Measurements from ENCODE around the gene SLC9A4.

The SLC9A4 gene

DNA sequence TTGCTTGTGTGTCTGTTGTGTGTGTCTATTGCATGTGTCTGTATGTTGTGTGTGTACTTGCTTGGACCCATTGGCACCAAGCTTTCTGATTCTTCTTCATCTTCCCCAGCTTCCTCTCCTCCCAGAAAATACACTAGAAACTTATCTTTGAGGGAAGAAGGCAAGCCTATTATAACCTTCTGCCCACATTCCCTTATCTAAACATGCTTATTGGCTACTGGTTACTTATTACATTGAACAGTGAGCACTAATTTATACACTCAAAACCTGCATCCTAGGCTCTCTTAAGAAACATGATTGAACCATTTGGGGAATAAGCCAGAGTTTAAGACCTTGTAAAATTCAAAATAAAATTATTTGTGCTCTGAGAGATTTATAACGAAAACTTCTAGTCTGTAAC, 26.5 kb downstream of the SLC9A4 start:
- 100% methylated on average over 1 of the region's 1 CpG for WGBS, 2 experiments
- H3K27me3 ChIP-seq (ENCODE audit: control insufficient read depth, insufficient read depth, low read length, poor library complexity, severe bottlenecking) = no peaks in the 10 kb centered on the region
- no peak overlapping the region for H3K27ac ChIP-seq (ENCODE audit: insufficient read depth, low read depth, low read length, poor library complexity, severe bottlenecking)
- H3K4me1 ChIP-seq (ENCODE audit: control insufficient read depth, insufficient read depth, low read length) = no peaks in the 10 kb centered on the region
- H3K9me3 ChIP-seq (ENCODE audit: control insufficient read depth, low read length) = no peaks in the 10 kb centered on the region
- no peaks in the 10 kb centered on the region for H3K36me3 ChIP-seq (ENCODE audit: control insufficient read depth, insufficient read depth, low read length)
- no peak overlapping the region for H3K4me3 ChIP-seq (ENCODE audit: insufficient read depth, low read depth, low read length)

- Histone ChIP-seq H3K4me3 (ENCODE audit: insufficient read depth, low read depth, low read length) (no peak overlapping the region), H3K27me3 (ENCODE audit: control insufficient read depth, insufficient read depth, low read length, poor library complexity, severe bottlenecking) (no peaks in the 10 kb centered on the region), H3K4me1 (ENCODE audit: control insufficient read depth, insufficient read depth, low read length) (no peaks in the 10 kb centered on the region), H3K9me3 (ENCODE audit: control insufficient read depth, low read length) (no peaks in the 10 kb centered on the region), H3K27ac (ENCODE audit: insufficient read depth, low read depth, low read length, poor library complexity, severe bottlenecking) (no peak overlapping the region), H3K36me3 (ENCODE audit: control insufficient read depth, insufficient read depth, low read length) (no peaks in the 10 kb centered on the region)
- WGBS, 2 experiments = 91 to 92% methylated on average over 8 of the region's 8 CpGs
These were observed 29.6 kb downstream of the SLC9A4 start for GRCh38 chr2:102502576-102502975.

DNA sequence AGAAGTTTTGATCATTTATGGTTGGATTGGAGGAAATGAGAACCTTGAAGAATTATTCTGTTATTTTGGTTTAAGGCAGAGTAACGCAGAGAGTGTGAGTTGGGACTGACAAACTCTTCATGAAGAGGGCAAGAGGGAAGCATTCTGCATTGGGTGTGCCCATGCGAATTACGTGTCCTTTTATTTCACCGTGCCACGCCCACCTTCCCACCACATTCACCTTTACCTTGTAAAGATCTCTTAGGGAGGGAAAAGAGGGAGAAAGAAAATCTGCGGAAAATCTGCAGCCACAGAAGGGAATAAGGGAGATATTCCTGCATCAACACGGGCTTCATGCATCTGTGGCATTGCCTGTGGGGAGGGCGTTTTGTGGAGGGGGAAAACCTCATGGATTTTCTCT, 31.8 kb downstream of the SLC9A4 start:
- Histone ChIP-seq H3K4me1 (ENCODE audit: control insufficient read depth, insufficient read depth, low read length) (no peaks in the 10 kb centered on the region), H3K27ac (ENCODE audit: insufficient read depth, low read depth, low read length, poor library complexity, severe bottlenecking) (no peak overlapping the region), H3K27me3 (ENCODE audit: control insufficient read depth, insufficient read depth, low read length, poor library complexity, severe bottlenecking) (no peaks in the 10 kb centered on the region), H3K36me3 (ENCODE audit: control insufficient read depth, insufficient read depth, low read length) (no peaks in the 10 kb centered on the region), H3K9me3 (ENCODE audit: control insufficient read depth, low read length) (no peaks in the 10 kb centered on the region), H3K4me3 (ENCODE audit: insufficient read depth, low read depth, low read length) (no peak overlapping the region)
- WGBS, 2 experiments = 91 to 94% methylated on average over 6 to 8 of the region's 8 CpGs

DNA sequence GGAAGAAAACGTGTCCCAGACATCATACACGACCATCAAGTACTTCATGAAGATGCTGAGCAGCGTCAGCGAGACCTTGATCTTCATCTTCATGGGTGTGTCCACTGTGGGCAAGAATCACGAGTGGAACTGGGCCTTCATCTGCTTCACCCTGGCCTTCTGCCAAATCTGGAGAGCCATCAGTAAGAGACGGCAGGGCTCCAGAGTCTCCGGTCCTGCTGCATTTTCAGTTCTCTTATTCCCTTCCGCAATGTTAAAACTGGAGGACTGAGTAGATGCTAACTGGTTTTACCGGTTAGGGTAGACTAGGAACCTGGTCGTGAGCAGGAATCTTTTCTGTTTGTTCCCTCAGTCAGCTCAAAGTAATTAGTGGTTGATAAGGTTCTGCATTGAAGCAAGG, 32.3 kb downstream of the SLC9A4 start:
- 91 to 95% methylated on average over 10 of the region's 10 CpGs for WGBS, 2 experiments
- H3K4me1 ChIP-seq (ENCODE audit: control insufficient read depth, insufficient read depth, low read length) = no peaks in the 10 kb centered on the region
- H3K27me3 ChIP-seq (ENCODE audit: control insufficient read depth, insufficient read depth, low read length, poor library complexity, severe bottlenecking) = no peaks in the 10 kb centered on the region

GRCh38 chr2:102506743-102507142, 33.7 kb downstream of the SLC9A4 start:
- 86 to 93% methylated on average over 3 of the region's 5 CpGs for WGBS, 2 experiments
- Histone ChIP-seq H3K4me3 (ENCODE audit: insufficient read depth, low read depth, low read length) (no peak overlapping the region), H3K27me3 (ENCODE audit: control insufficient read depth, insufficient read depth, low read length, poor library complexity, severe bottlenecking) (no peaks in the 10 kb centered on the region), H3K27ac (ENCODE audit: insufficient read depth, low read depth, low read length, poor library complexity, severe bottlenecking) (no peak overlapping the region), H3K36me3 (ENCODE audit: control insufficient read depth, insufficient read depth, low read length) (no peaks in the 10 kb centered on the region), H3K9me3 (ENCODE audit: control insufficient read depth, low read length) (no peaks in the 10 kb centered on the region), H3K4me1 (ENCODE audit: control insufficient read depth, insufficient read depth, low read length) (no peaks in the 10 kb centered on the region)

More for the DNA sequence above, 32.3 kb downstream of the SLC9A4 start:
- Histone ChIP-seq H3K9me3 (ENCODE audit: control insufficient read depth, low read length) (no peaks in the 10 kb centered on the region), H3K4me3 (ENCODE audit: insufficient read depth, low read depth, low read length) (no peak overlapping the region), H3K36me3 (ENCODE audit: control insufficient read depth, insufficient read depth, low read length) (no peaks in the 10 kb centered on the region), H3K27ac (ENCODE audit: insufficient read depth, low read depth, low read length, poor library complexity, severe bottlenecking) (no peak overlapping the region)

- 66 to 73% methylated on average over 4 of the region's 4 CpGs for WGBS, 2 experiments
- no peaks in the 10 kb centered on the region for H3K36me3 ChIP-seq (ENCODE audit: control insufficient read depth, insufficient read depth, low read length)
- H3K4me3 ChIP-seq (ENCODE audit: insufficient read depth, low read depth, low read length) = no peak overlapping the region
- no peaks in the 10 kb centered on the region for H3K4me1 ChIP-seq (ENCODE audit: control insufficient read depth, insufficient read depth, low read length)
- no peak overlapping the region for H3K27ac ChIP-seq (ENCODE audit: insufficient read depth, low read depth, low read length, poor library complexity, severe bottlenecking)
- H3K27me3 ChIP-seq (ENCODE audit: control insufficient read depth, insufficient read depth, low read length, poor library complexity, severe bottlenecking) = no peaks in the 10 kb centered on the region
- no peaks in the 10 kb centered on the region for H3K9me3 ChIP-seq (ENCODE audit: control insufficient read depth, low read length)
These were observed 35.8 kb downstream of the SLC9A4 start for GRCh38 chr2:102508863-102509262.

- no peaks in the 10 kb centered on the region for H3K4me1 ChIP-seq (ENCODE audit: control insufficient read depth, insufficient read depth, low read length)
- H3K36me3 ChIP-seq (ENCODE audit: control insufficient read depth, insufficient read depth, low read length) = no peaks in the 10 kb centered on the region
- no peak overlapping the region for H3K4me3 ChIP-seq (ENCODE audit: insufficient read depth, low read depth, low read length)
- H3K27ac ChIP-seq (ENCODE audit: insufficient read depth, low read depth, low read length, poor library complexity, severe bottlenecking) = no peak overlapping the region
- WGBS, 2 experiments = 92 to 93% methylated on average over 2 of the region's 2 CpGs
- no peaks in the 10 kb centered on the region for H3K27me3 ChIP-seq (ENCODE audit: control insufficient read depth, insufficient read depth, low read length, poor library complexity, severe bottlenecking)
- no peaks in the 10 kb centered on the region for H3K9me3 ChIP-seq (ENCODE audit: control insufficient read depth, low read length)
These were observed 36.7 kb downstream of the SLC9A4 start for GRCh38 chr2:102509749-102510148.

DNA sequence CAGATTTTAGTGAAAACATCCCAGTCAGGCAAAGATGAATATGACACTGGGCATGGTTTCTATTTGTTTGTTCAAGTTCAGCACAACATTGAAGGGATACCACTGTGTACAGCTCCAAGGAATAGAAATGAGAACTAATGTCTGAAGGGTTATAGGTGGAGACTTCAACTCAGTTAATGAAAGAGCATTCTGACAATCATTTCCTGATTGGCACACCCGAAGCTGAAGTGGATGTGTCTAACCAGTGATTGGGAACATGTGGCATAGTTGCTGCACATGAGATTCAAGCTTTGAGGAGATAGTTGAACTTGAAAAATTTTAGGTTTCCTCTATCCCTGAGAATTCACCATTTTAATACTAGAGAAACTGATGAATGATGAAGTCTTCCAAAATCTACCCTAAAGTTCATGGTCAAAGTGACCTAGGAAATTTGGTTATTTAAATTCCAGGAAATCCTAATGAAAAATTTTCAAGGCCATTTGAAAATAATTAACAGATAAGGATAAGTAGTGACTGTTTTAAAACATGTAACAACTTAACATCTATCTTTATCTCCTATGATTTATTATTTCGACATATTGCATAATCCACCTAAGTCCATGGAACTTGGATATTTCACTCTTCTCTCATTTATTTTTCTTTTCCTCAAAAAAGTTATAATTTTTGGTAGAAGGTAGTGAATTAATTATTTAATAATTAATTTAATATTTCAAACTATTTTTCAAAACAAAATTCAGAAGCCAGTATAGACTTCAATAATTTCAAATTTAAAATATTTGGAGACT, 38.0 kb downstream of the SLC9A4 start:
- H3K27ac ChIP-seq (ENCODE audit: insufficient read depth, low read depth, low read length, poor library complexity, severe bottlenecking) = no peak overlapping the region
- H3K36me3 ChIP-seq (ENCODE audit: control insufficient read depth, insufficient read depth, low read length) = no peaks in the 10 kb centered on the region
- no peaks in the 10 kb centered on the region for H3K27me3 ChIP-seq (ENCODE audit: control insufficient read depth, insufficient read depth, low read length, poor library complexity, severe bottlenecking)
- H3K4me1 ChIP-seq (ENCODE audit: control insufficient read depth, insufficient read depth, low read length) = no peaks in the 10 kb centered on the region
- no peaks in the 10 kb centered on the region for H3K9me3 ChIP-seq (ENCODE audit: control insufficient read depth, low read length)
- WGBS, 2 experiments = 89 to 95% methylated on average over 1 to 2 of the region's 2 CpGs
- no peak overlapping the region for H3K4me3 ChIP-seq (ENCODE audit: insufficient read depth, low read depth, low read length)

GRCh38 chr2:102512161-102512560, 39.1 kb downstream of the SLC9A4 start:
- WGBS, 2 experiments = 96% methylated on average over 4 of the region's 4 CpGs
- Histone ChIP-seq H3K27me3 (ENCODE audit: control insufficient read depth, insufficient read depth, low read length, poor library complexity, severe bottlenecking) (no peaks in the 10 kb centered on the region), H3K27ac (ENCODE audit: insufficient read depth, low read depth, low read length, poor library complexity, severe bottlenecking) (no peak overlapping the region), H3K9me3 (ENCODE audit: control insufficient read depth, low read length) (no peaks in the 10 kb centered on the region), H3K4me3 (ENCODE audit: insufficient read depth, low read depth, low read length) (no peak overlapping the region), H3K4me1 (ENCODE audit: control insufficient read depth, insufficient read depth, low read length) (no peaks in the 10 kb centered on the region), H3K36me3 (ENCODE audit: control insufficient read depth, insufficient read depth, low read length) (no peaks in the 10 kb centered on the region)

DNA sequence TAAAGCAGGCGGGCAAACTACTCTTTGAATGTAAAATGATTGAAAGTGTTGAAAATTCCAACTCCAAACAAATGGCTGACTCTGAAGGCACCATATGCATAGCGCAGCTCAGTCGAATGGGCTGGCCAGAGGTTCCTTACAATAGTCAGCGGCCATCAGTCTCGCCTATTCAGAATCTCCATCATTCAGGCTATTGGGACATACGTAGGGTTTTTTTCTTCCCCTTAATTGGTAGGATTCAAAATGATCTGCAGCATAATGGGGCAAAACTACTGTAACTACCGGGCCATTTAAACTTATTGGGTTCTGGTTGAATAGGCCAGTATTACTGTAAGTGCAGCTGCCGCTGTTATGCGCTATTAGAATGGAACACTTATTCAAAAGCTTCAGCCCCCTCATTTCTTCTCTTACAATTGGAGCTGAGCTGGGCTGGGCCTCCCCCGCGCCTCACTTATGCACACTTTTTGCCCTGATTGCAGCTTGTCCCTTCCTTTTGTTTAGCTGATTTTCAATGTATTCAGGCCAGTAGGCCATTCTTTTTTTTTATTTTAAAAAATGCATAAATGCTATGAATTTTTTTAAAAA, 40.4 kb downstream of the SLC9A4 start:
- 93 to 97% methylated on average over 11 of the region's 11 CpGs for WGBS, 2 experiments
- H3K9me3 ChIP-seq (ENCODE audit: control insufficient read depth, low read length) = no peaks in the 10 kb centered on the region

More for the DNA sequence above, 40.4 kb downstream of the SLC9A4 start:
- Histone ChIP-seq H3K27me3 (ENCODE audit: control insufficient read depth, insufficient read depth, low read length, poor library complexity, severe bottlenecking) (no peaks in the 10 kb centered on the region), H3K27ac (ENCODE audit: insufficient read depth, low read depth, low read length, poor library complexity, severe bottlenecking) (no peak overlapping the region), H3K4me1 (ENCODE audit: control insufficient read depth, insufficient read depth, low read length) (no peaks in the 10 kb centered on the region), H3K36me3 (ENCODE audit: control insufficient read depth, insufficient read depth, low read length) (no peaks in the 10 kb centered on the region), H3K4me3 (ENCODE audit: insufficient read depth, low read depth, low read length) (no peak overlapping the region)
